Neural progenitor cell (in vitro differentiated cells): ENCODE results near the gene NEB. TPM values are rescaled to one million over a fixed set of nuclear protein-coding genes. Genes with fewer than 3 reads are reported as not detected.
A peak's percentile ranks its signal among the peaks of the same experiment; 100 is the strongest.

Experiments
- DNase-seq: peaks from one replicate; pipeline ENCODE4 v3.0.0-alpha.2; 2016; ENCODE audit warnings: low spot score
- H2AFZ ChIP-seq: fragments of 200-600 bp; sonication (generic); replicated peaks from 2 replicates; pipeline ENCODE4 v1.6.1; 2016; ENCODE audit warnings: antibody characterized with exemption
- H3F3A ChIP-seq: fragments of 200-600 bp; sonication (generic); 2 replicates; pipeline ENCODE4 v1.6.1; 2016; ENCODE audit warnings: antibody characterized with exemption, low read depth
- H3K27ac ChIP-seq: fragments of 200-600 bp; sonication (generic); 2 replicates; pipeline ENCODE4 v1.5.1; 2016; ENCODE audit warnings: mild to moderate bottlenecking
- H3K27me3 ChIP-seq: fragments of 200-600 bp; sonication (generic); 2 replicates; pipeline ENCODE4 v1.6.1; 2016; ENCODE audit warnings: mild to moderate bottlenecking, moderate library complexity
- H3K36me3 ChIP-seq: fragments of 200-600 bp; sonication (generic); 2 replicates; pipeline ENCODE4 v1.5.1; 2016
- H3K4me1 ChIP-seq: fragments of 200-600 bp; sonication (generic); 2 replicates; pipeline ENCODE4 v1.6.1; 2016; ENCODE audit warnings: mixed run types
- H3K4me2 ChIP-seq: fragments of 200-600 bp; sonication (generic); 2 replicates; pipeline ENCODE4 v1.6.1; 2016
- H3K4me3 ChIP-seq: fragments of 200-600 bp; sonication (generic); 2 replicates; pipeline ENCODE4 v1.5.1; 2016
- H3K79me2 ChIP-seq: fragments of 200-600 bp; sonication (generic); 2 replicates; pipeline ENCODE4 v1.6.1; 2016; ENCODE audit warnings: low read depth
- H3K9ac ChIP-seq: fragments of 200-600 bp; sonication (generic); 2 replicates; pipeline ENCODE4 v1.6.1; 2016
- H3K9me3 ChIP-seq: fragments of 200-600 bp; sonication (generic); 2 replicates; pipeline ENCODE4 v1.5.1; 2016; ENCODE audit warnings: low read depth
- H4K20me1 ChIP-seq: fragments of 200-600 bp; sonication (generic); 2 replicates; pipeline ENCODE4 v1.6.1; 2016; ENCODE audit warnings: low read depth
- H3K27ac Mint-ChIP-seq: 3 replicates; pipeline ENCODE4 v1.8.0; 2021; ENCODE audit warnings: mixed read lengths
- H3K27me3 Mint-ChIP-seq: 2 replicates; pipeline ENCODE4 v1.8.0; 2022; ENCODE audit warnings: low read depth, mild to moderate bottlenecking, inconsistent platforms, moderate library complexity, mixed read lengths; ENCODE audit not compliant: insufficient read depth
- H3K36me3 Mint-ChIP-seq: 3 replicates; pipeline ENCODE4 v1.8.0; 2021; ENCODE audit warnings: mixed read lengths
- H3K4me1 Mint-ChIP-seq: 3 replicates; pipeline ENCODE4 v1.8.0; 2021; ENCODE audit warnings: mixed read lengths
- H3K4me3 Mint-ChIP-seq: 3 replicates; pipeline ENCODE4 v1.8.0; 2021; ENCODE audit warnings: mild to moderate bottlenecking, moderate library complexity, mixed read lengths
- H3K9me3 Mint-ChIP-seq: 3 replicates; pipeline ENCODE4 v1.8.0; 2020; ENCODE audit warnings: mixed read lengths
- EZH2 ChIP-seq: fragments of 200-600 bp; sonication (generic); IDR thresholded peaks from 2 replicates; pipeline ENCODE4 v1.6.1; 2017; ENCODE audit warnings: antibody characterized with exemption, mild to moderate bottlenecking, moderate library complexity
- EZH2phosphoT487 ChIP-seq: fragments of 200-600 bp; sonication (generic); IDR thresholded peaks from 2 replicates; pipeline ENCODE4 v1.6.1; 2017; ENCODE audit warnings: antibody characterized with exemption
- total RNA-seq: library from RNA; depleted of rRNA; stranded (reverse); fragments of >200 nt; gene quantifications from 2 replicates; pipeline ENCODE4 v1.2.3, GENCODE V29; 2015; ENCODE audit warnings: low replicate concordance
- TF ChIP-seq, protein P1 (sequence below): fragments of 200-600 bp; sonication (generic); IDR thresholded peaks from 2 replicates; pipeline ENCODE4 v1.5.1; 2017; ENCODE audit warnings: antibody characterized with exemption, mild to moderate bottlenecking

Gene NEB
- total RNA-seq, 1 donor from 2014 or later, result 0.49 TPM

DNA sequence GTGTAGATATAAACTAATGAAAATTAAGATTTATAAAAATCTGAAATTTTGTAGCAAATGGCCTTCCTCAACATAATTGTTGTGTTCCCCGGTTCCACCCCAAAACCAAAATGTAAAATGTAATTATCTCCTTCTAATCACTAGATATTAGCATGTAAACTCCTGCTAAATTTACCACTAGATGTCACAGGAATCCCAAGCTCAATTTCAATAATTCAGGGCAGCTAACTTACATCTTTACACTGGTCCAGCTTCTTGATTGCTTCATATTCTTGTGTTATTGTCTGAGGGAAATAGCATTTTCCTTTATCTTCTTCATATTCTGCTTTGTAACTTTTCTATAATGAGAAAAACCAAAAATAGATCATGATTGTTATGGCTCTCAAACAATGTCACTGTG, 42.6 kb downstream of the NEB start:
- Mint-ChIP-seq H3K36me3 (no peaks in the 10 kb centered on the region), H3K4me3 (no peak overlapping the region), H3K27ac (no peak overlapping the region), H3K27me3 (no peaks in the 10 kb centered on the region), H3K4me1 (no peaks in the 10 kb centered on the region), H3K9me3 (no peaks in the 10 kb centered on the region)
- Histone ChIP-seq H3K4me2 (no peak overlapping the region), H2AFZ (no peak overlapping the region), H3F3A (no peaks in the 10 kb centered on the region), H3K36me3 (no peaks in the 10 kb centered on the region), H3K9me3 (no peaks in the 10 kb centered on the region), H3K79me2 (no peaks in the 10 kb centered on the region), H3K4me1 (no peaks in the 10 kb centered on the region), H3K9ac (no peak overlapping the region), H3K27ac (no peak overlapping the region), H3K4me3 (no peak overlapping the region), H4K20me1 (no peaks in the 10 kb centered on the region), H3K27me3 (no peaks in the 10 kb centered on the region)
- TF ChIP-seq EZH2 (no peak), EZH2phosphoT487 (no peak)
- TF ChIP-seq, protein P1, sequence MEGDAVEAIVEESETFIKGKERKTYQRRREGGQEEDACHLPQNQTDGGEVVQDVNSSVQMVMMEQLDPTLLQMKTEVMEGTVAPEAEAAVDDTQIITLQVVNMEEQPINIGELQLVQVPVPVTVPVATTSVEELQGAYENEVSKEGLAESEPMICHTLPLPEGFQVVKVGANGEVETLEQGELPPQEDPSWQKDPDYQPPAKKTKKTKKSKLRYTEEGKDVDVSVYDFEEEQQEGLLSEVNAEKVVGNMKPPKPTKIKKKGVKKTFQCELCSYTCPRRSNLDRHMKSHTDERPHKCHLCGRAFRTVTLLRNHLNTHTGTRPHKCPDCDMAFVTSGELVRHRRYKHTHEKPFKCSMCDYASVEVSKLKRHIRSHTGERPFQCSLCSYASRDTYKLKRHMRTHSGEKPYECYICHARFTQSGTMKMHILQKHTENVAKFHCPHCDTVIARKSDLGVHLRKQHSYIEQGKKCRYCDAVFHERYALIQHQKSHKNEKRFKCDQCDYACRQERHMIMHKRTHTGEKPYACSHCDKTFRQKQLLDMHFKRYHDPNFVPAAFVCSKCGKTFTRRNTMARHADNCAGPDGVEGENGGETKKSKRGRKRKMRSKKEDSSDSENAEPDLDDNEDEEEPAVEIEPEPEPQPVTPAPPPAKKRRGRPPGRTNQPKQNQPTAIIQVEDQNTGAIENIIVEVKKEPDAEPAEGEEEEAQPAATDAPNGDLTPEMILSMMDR, result no peak
- DNase-seq, result no peak

DNA sequence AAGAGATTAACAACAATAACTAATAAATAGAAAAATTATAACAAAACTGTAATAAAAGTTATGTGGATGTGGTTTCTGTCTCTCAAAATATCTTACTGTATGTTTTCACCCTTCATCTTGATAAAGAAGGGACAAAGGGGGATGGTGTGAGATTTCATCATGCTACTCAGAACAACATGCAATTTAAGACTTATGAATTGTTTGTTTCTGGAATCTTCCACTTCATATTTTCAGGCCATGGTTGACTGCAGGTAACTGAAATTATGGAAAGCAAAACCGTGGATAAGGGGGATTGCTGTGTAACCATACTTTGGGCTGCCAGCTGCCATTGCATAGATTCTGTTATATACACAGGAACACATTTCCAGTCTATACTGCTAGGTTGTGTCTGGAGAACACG, 45.6 kb downstream of the NEB start:
- TF ChIP-seq EZH2, result no peak
- TF ChIP-seq EZH2phosphoT487, result no peak
- TF ChIP-seq, protein P1, result no peak
- Histone ChIP-seq H3K27ac (no peak overlapping the region), H3K27me3 (no peaks in the 10 kb centered on the region), H3K36me3 (no peaks in the 10 kb centered on the region), H3K9me3 (no peaks in the 10 kb centered on the region), H3K9ac (no peak overlapping the region), H4K20me1 (no peaks in the 10 kb centered on the region), H3K4me1 (no peaks in the 10 kb centered on the region), H2AFZ (no peak overlapping the region), H3F3A (no peaks in the 10 kb centered on the region), H3K79me2 (no peaks in the 10 kb centered on the region), H3K4me2 (no peak overlapping the region), H3K4me3 (no peak overlapping the region)
- H3K9me3 Mint-ChIP-seq, result no peaks in the 10 kb centered on the region
- no peak for DNase-seq
- no peaks in the 10 kb centered on the region for H3K4me1 Mint-ChIP-seq
- no peak overlapping the region for H3K4me3 Mint-ChIP-seq
- H3K27ac Mint-ChIP-seq, result no peak overlapping the region
- H3K36me3 Mint-ChIP-seq, result no peaks in the 10 kb centered on the region
- H3K27me3 Mint-ChIP-seq, result no peaks in the 10 kb centered on the region

DNA sequence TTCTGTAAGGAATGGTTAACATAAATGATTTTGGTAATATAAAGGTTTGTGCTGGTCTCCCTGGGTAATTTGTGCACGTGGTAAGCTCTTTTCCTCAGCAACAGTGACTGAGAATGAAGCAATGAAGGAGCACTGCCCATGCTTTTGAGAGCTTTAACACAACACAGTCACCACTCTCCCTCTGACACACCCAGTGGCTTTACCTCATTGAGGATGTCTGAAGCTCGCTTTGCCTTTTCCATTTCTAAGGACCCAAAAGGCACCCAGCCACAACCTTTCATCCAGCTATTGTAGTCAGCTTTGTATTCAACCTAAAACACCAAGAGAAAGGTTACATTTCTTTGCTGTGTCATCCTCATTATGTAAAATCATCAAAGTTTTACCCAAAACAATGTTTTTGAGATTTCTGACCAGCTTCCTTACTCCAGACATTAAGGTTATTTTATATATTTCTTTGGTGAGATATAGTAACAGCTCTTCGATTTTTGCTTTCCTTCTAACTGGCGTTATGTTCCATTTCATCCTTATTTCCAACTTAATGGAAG, 51.7 kb downstream of the NEB start:
- no peaks in the 10 kb centered on the region for H3K27me3 Mint-ChIP-seq
- Histone ChIP-seq H3K9ac (no peak overlapping the region), H3K36me3 (no peaks in the 10 kb centered on the region), H3K4me1 (peaks cover 9% of the 10 kb centered on the region), H4K20me1 (no peaks in the 10 kb centered on the region), H3K27ac (no peak overlapping the region), H3K4me3 (no peak overlapping the region), H3F3A (no peaks in the 10 kb centered on the region), H3K79me2 (no peaks in the 10 kb centered on the region), H2AFZ (peak overlapping the region; percentile 53), H3K9me3 (no peaks in the 10 kb centered on the region), H3K27me3 (no peaks in the 10 kb centered on the region), H3K4me2 (peak overlapping the region; percentile 10)
- H3K36me3 Mint-ChIP-seq, result no peaks in the 10 kb centered on the region
- peak; percentile 28 for DNase-seq
- H3K4me3 Mint-ChIP-seq, result no peak overlapping the region
- no peak overlapping the region for H3K27ac Mint-ChIP-seq
- peaks cover 3% of the 10 kb centered on the region for H3K4me1 Mint-ChIP-seq
- TF ChIP-seq EZH2, result no peak
- no peak for TF ChIP-seq EZH2phosphoT487
- TF ChIP-seq, protein P1, result no peak
- H3K9me3 Mint-ChIP-seq, result no peaks in the 10 kb centered on the region
